ENCODE results near the gene CXCL17.

DNA sequence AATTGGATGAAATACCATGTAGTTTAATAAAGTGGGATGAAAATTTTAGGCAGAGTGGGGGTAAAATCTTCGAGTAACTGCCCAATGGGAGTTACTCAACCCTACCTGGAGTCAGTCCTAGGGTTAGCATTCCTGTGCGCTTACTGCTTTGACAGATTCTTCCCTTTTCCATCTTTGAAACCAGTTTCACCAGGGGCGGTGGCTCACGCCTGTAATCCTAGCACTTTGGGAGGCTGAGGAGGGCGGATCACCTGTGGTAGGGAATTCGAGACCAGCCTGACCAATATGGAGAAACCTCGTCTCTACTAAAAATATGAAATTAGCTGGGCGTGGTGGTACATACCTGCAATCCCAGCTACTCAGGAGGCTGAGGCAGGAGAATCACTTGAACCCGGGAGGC, 37.0 kb upstream of the CXCL17 start:
- TF ChIP-seq GATA2 (IDR thresholded peaks at IDR 0.05; ENCODE audit: low read depth, low read length): no peak
- no peak for TF ChIP-seq GATA3 (IDR thresholded peaks at IDR 0.05; ENCODE audit: low read depth, low read length)

Measured in SH-SY5Y (cell line).